Thyroid gland (tissue), 4 donors: ENCODE results near the gene RPL28. TPM values are rescaled to one million over a fixed set of nuclear protein-coding genes. Genes with fewer than 3 reads are reported as not detected.

Experiments
- DNase-seq, 2 donors: peaks; one replicate each; pipeline ENCODE4 v3.0.0-alpha.2; 2019
- H3K27ac ChIP-seq, 3 donors: fragments of 200-600 bp; sonication (generic); 1 replicate in 2 of 3; 2 replicates in 1 of 3; pipeline ENCODE4 v1.5.1; 2016 to 2019; ENCODE audit warnings: mild to moderate bottlenecking in 1 of 3, moderate library complexity in 1 of 3
- H3K27me3 ChIP-seq: fragments of 200-600 bp; sonication (generic); one replicate; pipeline ENCODE4 v1.5.1; 2019
- H3K36me3 ChIP-seq, 2 donors: fragments of 200-600 bp; sonication (generic); one replicate each; pipeline ENCODE4 v1.5.1; 2016 to 2019
- H3K4me1 ChIP-seq, 2 donors: fragments of 200-600 bp; sonication (generic); one replicate each; pipeline ENCODE4 v1.5.1; 2017 to 2019
- H3K4me3 ChIP-seq, 3 donors: fragments of 200-600 bp; sonication (generic); replicated peaks in 1 of 3; 1 replicate in 2 of 3; 2 replicates in 1 of 3; pipeline ENCODE4 v1.5.1; 2016; ENCODE audit warnings: mild to moderate bottlenecking in 1 of 3
- H3K9me3 ChIP-seq: fragments of 200-600 bp; sonication (generic); one replicate; pipeline ENCODE4 v1.5.1; 2017
- CTCF ChIP-seq, 6 experiments: fragments of 200-600 bp in 3 of 6; fragments of 450-650 bp in 3 of 6; sonication (generic) in 3 of 6; IDR thresholded peaks; one replicate each; pipeline ENCODE4 v1.5.1; 2016 to 2019; ENCODE audit warnings: antibody characterized with exemption in 6 of 6, mild to moderate bottlenecking in 2 of 6, inconsistent platforms in 1 of 6, moderate library complexity in 1 of 6
- POLR2A ChIP-seq, 2 donors: fragments of 450-650 bp; IDR thresholded peaks; one replicate each; pipeline ENCODE4 v1.6.1; 2017; ENCODE audit warnings: antibody characterized with exemption in 2 of 2, mild to moderate bottlenecking in 2 of 2, moderate library complexity in 1 of 2
- WGBS, 2 donors: methylation state at CpG; one replicate each; pipeline ENCODE4 v1.1.5; 2017; 5-methylcytosine and 5-hydroxymethylcytosine counted together
- intact Hi-C: fragments of 100-400 bp; cut with DNase I; formaldehyde crosslinking; loops from one replicate; pipeline ENCODE4 v1.15.1; 2023
- total RNA-seq, 4 donors: library from RNA; depleted of rRNA; stranded (reverse); fragments of >200 nt; gene quantifications; one replicate each; pipeline ENCODE4 v1.2.3, GENCODE V29; 2016

The RPL28 gene
- total RNA-seq, 4 donors from 2014 or later: 156 to 404 (median 205) TPM

- Histone ChIP-seq H3K4me3 (no peak overlapping the region), H3K36me3 (no peaks in the 10 kb centered on the region), H3K27ac (no peak overlapping the region), H3K9me3 (no peaks in the 10 kb centered on the region), H3K4me1 (peaks cover 4 to 5% of the 10 kb centered on the region in 2 donors), H3K27me3 (peaks cover 6% of the 10 kb centered on the region)
- intact Hi-C loops: no loop called here
- WGBS, 2 donors: 69 to 84% methylated on average over 27 to 31 of the region's 32 CpGs
- TF ChIP-seq POLR2A (IDR thresholded peaks at IDR 0.05) (no peak), CTCF (IDR thresholded peaks at IDR 0.05) (no peak)
- DNase-seq: no peak
These were observed 26.5 kb upstream of the RPL28 start for GRCh38 chr19:55358943-55359908.

- 85 to 86% methylated on average over 13 to 16 of the region's 16 CpGs for WGBS, 2 donors
- Histone ChIP-seq H3K36me3 (no peaks in the 10 kb centered on the region), H3K27ac (no peak overlapping the region), H3K27me3 (no peaks in the 10 kb centered on the region), H3K4me1 (no peaks in the 10 kb centered on the region), H3K4me3 (no peak overlapping the region), H3K9me3 (no peaks in the 10 kb centered on the region)
- DNase-seq: no peak
- TF ChIP-seq POLR2A (IDR thresholded peaks at IDR 0.05) (no peak), CTCF (IDR thresholded peaks at IDR 0.05) (no peak)
- intact Hi-C loops: no loop called here
These were observed 24.8 kb upstream of the RPL28 start for GRCh38 chr19:55360902-55361301.

- H3K4me3 ChIP-seq: no peak overlapping the region
- H3K27me3 ChIP-seq: no peaks in the 10 kb centered on the region
- DNase-seq: no peak
- H3K27ac ChIP-seq: no peak overlapping the region
- 64 to 70% methylated on average over 14 to 30 of the region's 38 CpGs for WGBS, 2 donors
- no peaks in the 10 kb centered on the region for H3K9me3 ChIP-seq
- H3K4me1 ChIP-seq: no peaks in the 10 kb centered on the region
- intact Hi-C loops: no loop called here
- no peaks in the 10 kb centered on the region for H3K36me3 ChIP-seq
- no peak for TF ChIP-seq POLR2A (IDR thresholded peaks at IDR 0.05)
- TF ChIP-seq CTCF (IDR thresholded peaks at IDR 0.05): no peak
These were observed 23.4 kb upstream of the RPL28 start for GRCh38 chr19:55362174-55362989.

- H3K27me3 ChIP-seq: no peaks in the 10 kb centered on the region
- no peaks in the 10 kb centered on the region for H3K4me1 ChIP-seq
- no peak within 1 kb of the TSS for H3K4me3 ChIP-seq
- no peaks in the 10 kb centered on the region for H3K9me3 ChIP-seq
- WGBS, 2 donors: 58 to 71% methylated on average over 7 to 20 of the region's 27 CpGs
- no peak for DNase-seq
- H3K27ac ChIP-seq: no peak within 1 kb of the TSS
- intact Hi-C loops: no loop called here
- H3K36me3 ChIP-seq: no peaks in the 10 kb centered on the region
- TF ChIP-seq POLR2A (IDR thresholded peaks at IDR 0.05): no peak
- TF ChIP-seq CTCF (IDR thresholded peaks at IDR 0.05): no peak
These were observed 22.6 kb upstream of the RPL28 start, which contains the start of gene GARIN5B for GRCh38 chr19:55362990-55363716. TSS of gene GARIN5B (minus strand) at chr19:55363260. CDS start at chr19:55363066, 194 bp downstream.
